NCI-H2081 treated with DMSO at 0.1 percent for 48 hours (cell line): ENCODE results near the gene SLFN5.
"Not testable (repeated sequence)": the region's sequence is repeated elsewhere in the genome, so short reads cannot be mapped to it uniquely, and the experiment has no call there.

Experiments
- DNase-seq: peaks from one replicate; lab custom pipeline; 2025; lab: John Stamatoyannopoulos, UW

The SLFN5 gene

DNA sequence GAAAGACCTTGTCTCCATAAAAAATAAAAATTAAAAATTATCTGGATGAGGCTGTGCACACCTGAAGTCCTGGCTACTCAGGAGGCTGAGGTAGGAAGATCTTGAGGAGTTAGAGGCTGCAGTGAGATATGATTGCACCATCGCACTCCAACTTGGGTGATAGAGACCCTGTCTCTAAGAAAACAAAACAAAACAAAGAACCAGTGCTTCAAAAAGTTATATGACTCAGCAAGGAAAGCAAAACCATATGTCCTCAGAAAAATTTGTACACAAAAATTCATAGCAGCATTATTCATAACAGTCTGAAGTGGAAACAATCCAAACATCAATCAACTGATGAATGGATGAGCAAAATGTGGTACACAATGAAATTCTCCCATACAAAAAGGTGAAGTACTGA lies 48.9 kb downstream of the SLFN5 start:
- no peak for DNase-seq

DNA sequence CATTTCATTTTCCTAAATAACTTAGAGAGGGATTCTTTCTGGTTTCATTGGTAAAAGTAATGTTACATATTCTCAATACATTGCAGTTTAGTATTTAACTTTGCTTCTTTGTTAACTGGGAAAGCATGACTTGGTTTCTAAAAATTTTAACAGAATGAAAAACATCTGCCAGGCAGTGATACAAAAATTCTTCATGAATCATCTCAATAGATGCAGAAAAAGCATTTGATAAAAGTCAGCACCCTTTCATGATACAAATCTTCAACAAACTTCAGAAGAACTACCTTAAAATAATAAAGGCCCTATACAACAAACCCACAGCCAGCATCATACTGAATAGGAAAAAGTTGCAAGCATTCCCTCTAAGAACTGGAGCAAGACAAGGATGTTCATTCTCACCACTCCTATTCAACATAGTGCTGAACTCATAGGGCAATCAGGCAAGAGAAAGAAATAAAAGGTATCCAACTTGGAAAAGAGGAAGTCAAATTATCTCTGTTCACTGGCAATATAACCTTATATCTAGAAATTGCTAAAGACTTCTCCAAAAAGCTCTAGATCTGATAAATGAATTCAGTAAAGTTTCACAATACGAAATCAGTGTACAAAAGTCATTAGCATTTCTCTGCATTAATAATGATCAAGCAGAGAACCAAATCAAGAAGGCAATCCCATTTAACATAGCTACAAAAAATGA lies 50.4 kb downstream of the SLFN5 start:
- no peak for DNase-seq

DNA sequence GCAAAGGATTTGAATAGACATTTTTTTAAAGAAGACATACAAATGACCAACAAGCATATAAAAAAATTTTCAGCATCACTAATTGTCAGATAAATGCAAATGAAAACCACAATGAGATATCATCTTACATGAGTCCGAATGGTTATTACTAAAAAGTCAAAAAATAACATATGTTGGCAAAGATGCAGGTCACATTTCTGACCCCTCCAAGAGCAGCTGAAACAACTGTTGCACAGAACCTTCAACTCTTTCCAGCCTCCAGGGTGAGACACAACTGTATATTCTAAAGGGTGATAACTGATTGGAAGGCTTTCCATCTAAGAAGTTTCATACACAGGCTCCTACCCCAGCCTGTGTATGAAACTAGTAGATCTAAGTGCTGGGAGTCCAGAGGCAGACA lies 51.9 kb downstream of the SLFN5 start:
- DNase-seq = no peak

DNA sequence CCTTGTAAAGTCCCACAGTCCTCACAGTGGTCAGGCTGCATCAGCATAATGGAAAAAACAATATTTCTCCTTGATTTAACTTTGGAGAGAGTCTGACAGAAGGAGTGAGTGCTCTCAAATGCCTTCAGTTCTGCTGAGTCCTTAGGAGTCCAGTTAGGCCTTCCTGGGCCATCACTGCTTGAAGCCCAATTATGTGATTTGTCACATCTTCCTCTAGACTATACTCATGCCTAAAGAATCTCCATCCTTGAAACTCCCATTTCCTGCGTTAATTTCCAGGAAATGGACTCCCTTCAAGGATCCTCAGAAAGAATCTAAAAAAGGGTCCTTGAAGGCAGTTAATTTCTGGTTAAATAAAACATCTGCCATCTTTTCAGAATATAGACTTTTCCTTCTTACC lies 52.8 kb downstream of the SLFN5 start:
- DNase-seq = no peak

DNA sequence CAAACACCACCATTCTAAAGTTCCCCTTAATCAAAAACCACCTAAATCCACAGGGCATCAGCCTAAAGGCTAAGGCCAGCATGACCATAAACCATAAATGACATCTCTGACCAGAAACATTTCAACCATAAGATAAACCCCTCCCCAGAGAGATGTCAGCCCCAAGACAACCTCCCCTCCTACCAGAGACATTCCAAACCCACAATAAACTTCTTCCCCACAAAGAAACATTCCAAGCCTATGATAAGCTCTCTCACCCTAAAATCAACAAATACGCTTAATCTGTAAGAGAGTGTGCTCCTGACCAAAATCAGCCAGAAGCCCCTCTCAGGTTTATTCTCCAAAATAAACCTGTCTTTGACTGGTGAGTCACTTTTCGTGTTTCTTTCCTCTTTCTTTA lies 54.8 kb downstream of the SLFN5 start:
- DNase-seq = no peak

DNA sequence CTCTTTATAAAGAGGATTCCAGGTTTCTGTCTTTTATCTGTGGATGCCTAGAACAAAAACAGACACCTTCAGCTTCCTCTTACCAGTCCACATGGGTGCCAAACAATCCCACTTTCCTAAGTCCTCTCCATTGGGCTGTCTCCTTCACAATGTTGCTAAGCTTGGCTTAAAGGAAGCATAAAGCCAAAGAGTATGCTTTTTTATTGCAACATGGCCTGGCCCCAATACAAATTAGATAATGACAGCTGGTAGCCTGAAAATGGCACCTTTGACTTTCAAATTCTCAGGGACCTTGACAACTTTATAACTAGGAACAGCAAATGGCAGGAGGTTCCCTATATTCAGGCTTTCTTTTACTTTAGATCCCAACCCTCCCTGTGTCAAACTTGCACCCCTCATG lies 55.8 kb downstream of the SLFN5 start:
- no peak for DNase-seq

DNA sequence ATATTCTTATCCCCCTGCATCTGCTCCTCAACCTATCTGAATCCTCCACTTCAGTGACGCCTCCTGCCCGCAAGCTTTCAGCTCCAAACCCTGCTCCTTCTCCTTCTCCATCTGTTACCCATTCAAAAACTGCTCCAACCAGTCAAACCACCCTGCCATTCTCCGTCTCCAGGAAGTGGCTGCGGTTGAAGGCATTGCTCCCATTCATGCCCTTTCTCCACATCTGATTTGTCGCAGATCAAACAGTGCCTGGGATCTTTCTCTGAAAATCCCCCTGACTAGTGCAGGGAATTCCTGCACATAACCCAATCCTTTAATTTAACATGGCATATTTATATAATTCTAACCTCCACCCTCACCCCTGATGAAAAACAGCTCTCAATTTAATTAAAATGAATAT lies 56.3 kb downstream of the SLFN5 start:
- DNase-seq = no peak

DNA sequence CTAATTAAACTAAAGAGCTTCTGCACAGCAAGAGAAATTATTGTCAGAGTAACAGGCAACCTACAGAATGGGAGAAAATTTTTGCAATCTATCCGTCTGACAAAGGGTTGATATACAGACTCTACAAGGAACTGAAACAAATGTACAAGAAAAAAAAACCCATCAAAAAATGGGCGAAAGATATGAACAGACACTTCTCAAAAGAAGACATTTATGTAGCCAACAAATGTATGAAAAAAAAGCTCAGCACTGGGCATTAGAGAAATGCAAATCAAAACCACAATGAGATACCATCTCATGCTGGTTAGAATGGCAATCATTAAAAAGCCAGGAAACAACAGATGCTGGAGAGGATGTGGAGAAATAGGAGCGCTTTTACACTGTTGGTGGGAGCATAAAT lies 66.5 kb downstream of the SLFN5 start:
- not testable (repeated sequence) for DNase-seq

DNA sequence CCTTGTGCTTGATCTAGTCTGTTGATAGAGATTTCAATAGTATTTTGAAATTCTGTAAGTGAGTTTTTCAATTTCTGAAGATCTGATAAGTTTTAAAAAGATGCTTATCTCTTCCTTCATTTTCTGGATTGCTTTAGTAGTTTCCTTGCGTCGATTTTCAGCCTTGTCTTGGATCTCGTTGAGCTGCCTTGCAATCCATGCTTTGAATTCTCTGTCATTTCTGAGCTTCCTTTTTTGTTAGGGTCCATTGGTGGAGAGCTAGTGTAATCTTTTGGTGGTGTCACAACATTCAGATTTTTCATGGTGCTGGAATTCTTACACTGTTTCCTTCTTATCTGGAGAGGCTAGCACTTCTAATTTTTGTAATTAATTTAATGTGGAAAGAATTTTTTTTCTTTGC lies 69.5 kb downstream of the SLFN5 start:
- no peak for DNase-seq

DNA sequence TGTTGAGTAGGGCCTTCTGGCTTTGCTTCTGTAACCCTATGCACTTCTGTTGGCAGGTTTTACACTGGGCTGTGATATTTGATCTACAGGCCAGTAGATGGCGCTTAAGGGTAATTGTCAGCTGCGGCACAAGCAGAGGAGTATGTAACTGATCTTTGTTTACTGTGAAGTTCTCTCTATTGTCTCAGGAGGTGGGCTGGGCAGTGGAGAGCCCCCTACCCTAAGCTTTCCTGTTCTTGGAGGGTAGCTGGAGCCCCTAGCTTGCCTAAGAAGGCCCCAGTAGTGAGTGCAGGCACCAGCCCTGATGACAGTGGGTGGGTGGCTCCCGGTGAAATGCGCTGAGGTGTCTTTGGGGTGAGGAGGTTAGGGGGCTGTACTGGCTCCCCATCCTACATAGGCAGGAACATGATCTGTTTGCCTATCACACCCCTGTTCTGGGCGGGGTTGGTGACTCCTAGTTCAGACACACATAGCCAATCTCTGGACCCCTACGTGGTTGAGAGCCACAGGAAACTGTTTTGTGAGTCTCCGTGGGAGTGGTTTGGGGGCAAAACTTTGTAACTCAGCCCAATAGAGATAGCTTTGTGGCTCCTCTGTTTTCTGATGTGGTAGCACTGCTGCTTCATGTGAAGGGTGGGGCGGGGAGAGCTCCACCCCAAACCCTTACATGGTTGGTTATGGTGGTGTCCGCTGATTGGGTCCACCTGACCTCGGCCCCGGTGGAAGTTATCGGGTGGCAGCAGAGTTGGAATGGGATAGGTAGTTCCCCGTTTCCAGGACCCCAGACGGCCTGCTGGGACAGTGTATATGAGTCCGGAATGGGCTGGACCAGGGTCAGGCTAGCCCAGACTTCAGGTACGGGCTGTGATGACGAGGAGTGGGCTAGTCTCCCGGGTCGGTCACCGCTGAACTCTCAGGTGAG lies 70.2 kb downstream of the SLFN5 start:
- DNase-seq = no peak

DNA sequence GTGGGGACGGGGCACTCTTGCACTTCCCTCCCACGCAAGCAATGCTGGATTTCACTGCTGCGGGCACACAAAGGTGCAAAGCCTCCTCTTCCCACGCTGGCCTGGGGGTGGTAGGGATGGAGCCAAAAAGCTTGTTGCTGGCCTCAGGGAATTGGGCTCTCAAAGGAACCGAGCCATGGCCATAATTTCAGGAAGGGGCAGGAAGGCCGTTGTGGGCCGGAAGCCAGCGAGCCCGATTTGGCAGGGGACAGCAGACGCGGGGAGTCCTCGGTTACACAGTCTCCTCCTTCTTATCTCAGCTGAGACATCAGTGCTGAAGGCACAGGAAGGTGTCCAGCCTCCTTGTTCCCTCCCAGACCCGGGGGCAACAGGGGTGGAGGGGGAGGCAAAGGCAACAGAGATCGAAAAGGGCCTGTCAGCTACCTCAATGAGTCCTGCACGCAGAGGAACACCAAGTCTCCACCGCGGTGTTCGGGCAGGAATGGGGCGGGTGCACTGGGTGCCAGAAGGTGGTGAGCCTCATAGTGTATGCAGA lies 71.1 kb downstream of the SLFN5 start:
- DNase-seq = no peak

DNA sequence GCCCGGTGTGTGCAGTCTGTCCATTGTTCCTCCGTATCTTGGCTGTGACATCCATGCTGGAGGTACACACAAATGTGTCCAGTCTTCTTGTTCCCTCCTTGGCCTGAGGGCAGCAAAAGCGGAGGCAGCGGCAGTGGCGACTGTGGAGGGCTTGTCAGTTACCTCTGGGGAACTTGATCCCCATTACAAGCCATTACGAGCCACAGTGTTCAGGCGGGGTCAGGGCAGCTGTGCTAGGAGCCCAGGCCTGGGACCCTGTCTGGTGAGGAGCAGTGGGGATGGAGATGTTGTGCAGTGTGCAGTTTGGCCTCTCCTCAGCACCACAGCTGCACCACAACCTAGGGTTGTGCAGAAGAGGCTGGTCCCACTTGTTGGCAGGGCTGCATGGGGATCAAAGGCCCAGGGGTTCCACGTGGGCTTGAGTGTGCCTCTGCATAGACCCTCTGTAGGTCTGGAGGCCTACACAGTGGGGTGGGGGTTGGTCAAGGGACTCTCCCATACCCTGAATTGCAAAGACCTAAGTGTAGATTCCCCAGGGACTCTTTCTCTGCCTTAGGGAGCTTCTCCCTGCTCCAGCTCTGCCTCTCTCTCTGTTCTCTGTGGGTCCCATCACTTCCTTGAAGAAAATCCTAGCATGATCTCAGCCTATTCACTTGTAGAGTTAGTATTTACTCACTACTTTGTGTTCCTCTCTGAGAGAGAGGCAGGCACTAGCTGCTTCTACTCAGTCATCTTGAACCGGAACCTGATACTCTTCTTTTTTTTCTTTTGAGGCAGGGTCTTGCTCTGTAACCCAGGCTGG lies 71.7 kb downstream of the SLFN5 start:
- no peak for DNase-seq

DNA sequence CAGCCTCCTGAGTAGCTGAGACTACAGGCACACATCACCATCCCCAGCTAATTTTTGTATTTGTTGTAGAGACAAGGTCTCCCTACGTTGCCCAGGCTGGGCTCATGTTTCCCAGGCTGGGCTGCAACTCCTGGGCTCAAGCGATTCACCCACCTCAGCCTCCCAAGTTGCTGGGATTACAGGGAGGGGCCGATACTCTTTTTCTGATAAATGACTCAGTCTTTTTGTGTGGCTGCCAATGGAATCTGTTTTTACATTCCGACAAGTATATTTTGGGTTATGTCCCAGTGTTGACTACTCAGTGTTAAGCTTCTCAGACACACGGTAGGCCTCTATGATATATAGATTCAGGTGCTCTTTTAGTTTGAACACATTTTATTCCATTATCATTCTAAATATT lies 72.4 kb downstream of the SLFN5 start:
- DNase-seq = no peak

DNA sequence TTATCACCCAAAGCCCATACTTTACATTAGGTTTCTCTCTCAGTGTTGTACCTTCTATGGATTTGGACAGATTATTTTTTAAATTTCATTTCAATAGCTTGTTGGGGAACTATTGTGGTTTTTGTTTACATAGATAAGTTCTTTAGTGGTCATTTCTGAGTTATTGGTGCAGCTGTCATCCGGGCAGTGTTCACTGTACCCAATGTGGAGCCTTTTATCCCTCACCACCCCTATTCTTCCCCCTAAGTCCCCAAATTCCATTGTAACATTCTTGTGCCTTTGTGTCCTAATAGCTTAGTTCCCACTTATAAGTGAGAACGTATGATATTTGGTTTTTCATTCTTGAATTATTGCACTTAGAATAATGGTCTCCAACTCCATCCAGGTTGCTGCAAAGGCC lies 73.1 kb downstream of the SLFN5 start:
- no peak for DNase-seq

DNA sequence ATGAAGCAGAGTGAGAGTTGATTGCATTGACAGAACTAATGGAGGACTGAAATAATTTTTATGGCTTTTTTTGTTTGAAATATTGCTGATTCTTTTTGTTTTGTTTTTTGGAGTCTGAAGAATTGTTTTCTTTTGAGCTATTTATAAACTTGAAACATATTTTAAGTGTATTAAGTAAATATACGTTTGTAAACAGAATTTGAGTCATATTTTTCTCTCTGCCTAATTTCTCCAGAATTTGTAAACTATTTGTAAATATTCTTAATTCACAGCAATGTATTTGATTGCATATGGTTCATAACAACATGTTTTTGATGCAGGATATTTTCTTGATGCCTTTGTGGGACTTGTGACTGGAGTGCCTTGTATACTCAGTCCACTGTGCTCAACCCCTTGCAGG lies 79.9 kb downstream of the SLFN5 start:
- no peak for DNase-seq
